H1 (cell line): ENCODE results near the gene KCNK7. TPM values are rescaled to one million over a fixed set of nuclear protein-coding genes. Genes with fewer than 3 reads are reported as not detected.

ENCODE experiments used
- ATF3 ChIP-seq: IDR thresholded peaks from 2 replicates; pipeline ENCODE4 v1.6.1; 2011; ENCODE audit warnings: low read depth, mild to moderate bottlenecking, low read length; ENCODE audit not compliant: insufficient read depth
- CEBPB ChIP-seq: IDR thresholded peaks from 2 replicates; pipeline ENCODE4 v1.6.1; 2012; ENCODE audit warnings: low read depth, low read length
- MAFK ChIP-seq: IDR thresholded peaks from 2 replicates; pipeline ENCODE4 v1.6.1; 2012; ENCODE audit warnings: low read depth, mild to moderate bottlenecking, improper control_type of control experiment, low read length
- TCF12 ChIP-seq: IDR thresholded peaks from 2 replicates; pipeline ENCODE4 v1.6.1; 2011; ENCODE audit warnings: low read depth, mild to moderate bottlenecking, low read length
- TEAD4 ChIP-seq: IDR thresholded peaks from 2 replicates; pipeline ENCODE4 v1.6.1; 2012; ENCODE audit warnings: low read depth, low read length, inconsistent platforms, mixed read lengths
- polyA plus RNA-seq, 7 experiments: library from polyadenylated mRNA; depleted of rRNA in 3 of 7; stranded (reverse) in 5 of 7; unstranded in 2 of 7; fragments of >200 nt in 5 of 7; fragments of 200-250 nt in 2 of 7; gene quantifications; 1 replicate in 5 of 7; 2 replicates in 1 of 7; 4 replicates in 1 of 7; pipeline versions ENCODE4 v1.2.1 to v1.2.3, GENCODE V29; 2011 to 2013; ENCODE audit warnings: missing spikeins in 2 of 7, mixed read lengths in 2 of 7
- total RNA-seq: library from RNA; stranded (reverse); fragmentation: NEBNext Ultra II Directional; extraction: Animal tissue kit (Norgen Biotek cat#: 25700); gene quantifications from 2 replicates; pipeline ENCODE4 v1.2.1, GENCODE V29; 2021

Gene KCNK7
- total and polyA plus RNA-seq, 2 of the 8 experiments (the other 6 are each of a cell fraction or from before 2014, with no cell fraction given) = 0.74 to 1.0 TPM

DNA sequence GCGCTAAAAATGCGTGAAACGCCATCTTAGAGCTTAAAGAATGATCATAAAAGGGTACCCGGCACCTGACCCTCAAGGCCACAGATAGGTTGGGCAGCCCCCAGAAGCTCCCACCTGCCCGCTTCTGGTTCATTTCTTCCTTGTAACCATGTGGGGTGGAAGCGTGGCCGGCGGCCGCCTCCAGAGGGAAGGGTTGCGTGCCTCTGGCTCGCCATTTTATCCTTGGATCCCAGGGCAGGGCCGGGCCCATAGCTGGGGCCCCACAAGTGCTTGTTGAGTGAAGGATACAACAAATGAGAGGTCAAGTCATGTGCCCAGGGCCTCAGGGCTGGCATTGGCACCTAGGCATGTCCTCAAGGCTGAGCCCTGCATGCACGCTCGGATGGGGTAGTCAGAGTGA lies 25.9 kb upstream of the KCNK7 start (continued):
- TF ChIP-seq CEBPB (no peak), TEAD4 (no peak), ATF3 (no peak), TCF12 (no peak), MAFK (no peak)
- TF ChIP-seq, all 59 proteins: peak for 0
